Stimulated activated CD4-positive, alpha-beta T cell treated with anti-CD3 and anti-CD28 coated beads, Interleukin-15, amount 100 ng/mL, for 1 hour (primary cell): Measurements from ENCODE around the gene KLHL41.

ENCODE experiments used
- DNase-seq, 2 donors: peaks; one replicate each; pipeline ENCODE4 v3.0.0-alpha.2; 2020; ENCODE audit warnings: low read depth in 1 of 2, low spot score in 1 of 2

KLHL41 gene

DNA sequence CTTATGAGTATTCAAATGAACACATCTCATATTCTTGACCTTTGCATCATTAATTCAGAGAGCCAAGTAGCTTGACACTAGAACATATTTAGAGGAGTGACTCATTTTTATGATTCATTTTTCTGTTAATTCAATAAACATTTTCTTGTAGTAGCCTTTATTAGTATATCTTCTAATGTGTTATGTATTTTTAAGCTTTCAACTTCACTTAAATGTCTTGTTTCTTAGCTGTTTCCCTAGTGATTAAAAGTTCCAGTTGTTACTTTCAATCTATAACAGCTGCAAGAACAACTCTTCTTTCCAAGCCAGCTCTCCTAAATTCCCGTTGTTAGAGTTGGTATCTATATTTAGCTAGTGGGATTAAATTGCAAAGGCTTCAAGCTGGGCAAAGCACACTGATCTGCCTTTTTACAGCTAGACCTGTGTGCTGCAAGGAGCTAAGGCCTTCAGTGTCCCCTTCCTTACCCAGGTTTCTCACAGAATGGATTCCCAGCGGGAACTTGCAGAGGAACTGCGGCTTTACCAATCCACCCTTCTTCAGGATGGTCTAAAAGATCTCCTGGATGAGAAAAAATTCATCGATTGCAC is at the start of gene KLHL41:
TSS of gene KLHL41 (plus strand) at position 405 of the 588 bp plus-strand sequence. CDS start at position 482, 77 bp downstream.
- DNase-seq = no peak

DNA sequence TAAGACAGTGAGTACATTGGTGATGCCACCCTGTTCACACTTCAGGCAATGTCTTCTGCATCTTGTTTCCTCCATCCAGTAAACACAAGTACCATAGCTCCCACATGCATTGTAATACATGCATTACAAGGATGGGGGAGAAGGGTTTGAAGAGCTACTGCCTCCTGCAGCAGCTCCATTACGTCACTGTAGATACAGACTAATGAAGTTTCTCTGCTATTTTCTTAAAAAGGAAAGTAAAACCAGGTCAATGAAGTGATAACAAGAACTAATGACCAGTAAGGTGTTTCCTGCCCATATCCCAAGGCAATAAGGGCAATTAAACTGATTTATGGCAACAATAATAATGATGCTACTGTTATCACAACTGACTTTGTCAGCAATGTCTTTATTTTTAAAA is 48.4 kb upstream of the KLHL41 start:
- DNase-seq = no peak

DNA sequence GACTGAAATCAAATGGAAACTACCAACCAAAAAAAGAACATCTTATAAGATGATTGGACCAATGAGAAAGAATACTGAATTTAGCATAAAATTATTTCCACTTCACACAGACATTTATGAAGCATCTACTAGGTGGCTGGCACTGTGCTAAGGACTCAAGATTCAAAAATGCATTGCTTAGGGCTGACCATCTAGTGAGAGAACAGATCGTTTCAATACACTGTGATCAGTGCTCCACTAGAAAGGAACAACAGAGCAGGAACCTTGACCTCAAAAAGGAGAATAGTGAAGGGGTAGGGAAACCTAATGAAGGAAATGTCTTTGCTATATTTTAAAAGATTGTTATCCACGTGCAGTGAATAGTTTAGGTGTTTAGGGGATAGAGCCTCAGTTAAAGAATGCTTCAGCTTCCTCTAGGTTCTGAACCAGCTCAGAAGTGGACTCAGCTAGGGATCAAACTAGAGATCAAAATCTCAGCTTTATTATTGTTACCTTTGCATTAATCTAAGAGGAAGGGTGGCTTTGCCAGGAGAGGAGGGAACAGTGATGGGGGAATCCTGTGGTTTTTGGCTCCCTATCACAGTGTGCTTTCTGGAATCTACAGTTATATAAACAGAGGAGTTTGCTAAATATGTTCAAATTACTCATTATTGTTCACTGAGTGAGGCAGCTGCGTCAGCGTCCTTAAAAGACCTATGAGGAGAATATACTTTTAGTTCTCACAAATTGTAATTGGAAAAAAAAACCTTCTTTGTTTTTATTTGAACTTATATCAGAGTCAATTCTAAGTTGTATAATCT is 46.4 kb upstream of the KLHL41 start:
- DNase-seq = no peak

DNA sequence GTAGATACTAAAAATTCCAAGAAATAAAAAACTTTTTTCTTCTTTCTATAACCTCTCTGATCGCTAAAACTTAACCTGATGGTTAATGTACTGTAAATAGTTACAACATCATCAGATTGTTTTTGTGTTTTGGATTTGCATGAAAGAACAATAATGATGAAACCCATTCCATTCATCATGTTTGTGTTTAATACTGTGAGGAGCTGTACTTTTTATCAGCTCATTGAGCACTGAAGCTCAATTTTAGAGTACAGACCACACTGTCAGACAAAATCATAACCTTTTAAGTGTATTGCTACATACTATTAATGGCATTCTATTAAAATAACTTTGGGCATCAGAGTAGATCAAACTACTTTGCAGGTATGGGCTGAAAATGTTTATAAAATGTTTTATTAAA is 45.0 kb upstream of the KLHL41 start:
- DNase-seq = no peak

DNA sequence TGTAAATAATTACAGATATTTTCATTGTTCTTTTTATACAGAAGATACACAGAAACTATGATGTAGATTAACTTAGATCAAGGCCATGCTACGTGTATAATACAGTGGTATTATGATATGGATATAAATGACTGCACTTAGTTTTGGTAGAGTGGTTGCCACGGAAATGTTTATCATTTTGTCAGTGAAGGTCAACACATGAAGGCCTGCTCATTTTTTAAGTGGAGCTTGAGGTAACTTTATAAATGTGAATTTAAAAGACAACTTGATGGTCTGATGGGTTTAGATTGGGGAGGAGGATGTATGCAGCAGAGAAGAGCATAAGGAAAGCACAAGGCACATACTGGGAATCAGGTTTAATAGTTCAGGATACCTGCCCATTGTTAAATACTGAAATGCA is 44.6 kb upstream of the KLHL41 start:
- DNase-seq = no peak

DNA sequence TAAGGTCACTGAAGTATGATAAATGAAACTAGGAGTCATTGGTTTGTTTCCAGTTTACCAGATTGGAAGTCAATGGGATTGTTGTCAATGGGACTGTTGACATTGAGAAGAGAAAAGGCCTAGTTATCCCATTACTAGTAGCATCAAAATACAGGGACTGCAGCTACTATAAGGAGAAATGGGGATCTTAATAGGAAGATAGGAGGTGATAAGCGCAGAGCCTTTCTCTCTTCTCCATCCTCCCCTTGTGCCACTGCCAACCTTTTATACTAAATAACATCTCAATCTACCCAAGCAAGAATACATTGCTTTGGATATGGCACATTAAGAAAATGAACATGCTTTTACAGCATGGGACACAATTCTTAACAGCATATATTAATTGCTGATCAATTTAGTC is 40.7 kb upstream of the KLHL41 start:
- DNase-seq = no peak

DNA sequence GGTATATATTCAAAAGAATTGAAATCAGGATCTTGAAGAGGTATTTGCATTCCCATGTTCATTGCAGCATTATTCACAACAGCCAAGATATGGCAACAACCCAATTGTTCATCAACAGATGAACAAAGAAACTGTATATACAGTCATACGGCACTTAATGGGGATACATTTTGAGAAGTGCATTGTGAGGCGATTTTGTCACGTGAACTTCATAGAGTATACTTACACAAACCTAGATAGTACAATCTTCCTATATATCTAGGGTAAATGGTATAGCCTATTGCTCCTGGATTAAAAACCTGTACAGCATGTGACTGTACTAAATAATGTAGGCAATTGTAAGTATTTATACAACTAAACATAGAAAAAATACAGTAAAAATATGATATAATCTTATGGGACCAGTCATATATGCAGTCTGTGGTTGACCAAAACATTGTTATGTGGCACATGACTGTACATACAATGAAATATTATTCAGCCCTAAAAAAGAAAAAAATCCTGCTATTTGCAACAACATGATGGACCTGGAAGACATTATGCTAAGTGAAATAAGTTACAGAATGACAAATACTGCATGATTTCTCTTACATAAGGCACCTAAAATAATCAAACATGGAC is 39.4 kb upstream of the KLHL41 start:
- DNase-seq = no peak

DNA sequence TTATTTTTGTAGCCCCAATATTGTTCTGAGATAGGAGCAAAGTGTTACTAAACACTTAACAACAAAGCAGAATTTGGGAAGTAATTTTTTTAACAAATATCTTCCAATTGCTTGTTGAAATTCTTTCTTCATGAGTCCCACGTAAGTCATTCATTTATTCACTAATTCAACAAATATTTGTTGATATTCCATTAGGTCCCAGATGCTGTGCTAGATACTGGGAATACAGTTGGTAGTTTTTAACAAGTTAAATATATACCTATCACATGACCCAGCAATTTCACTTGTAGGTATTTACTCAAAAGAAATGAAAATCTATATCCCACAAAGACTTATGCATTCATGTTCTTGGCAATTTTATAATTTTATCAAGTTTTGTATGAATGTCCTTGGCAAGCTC is 37.3 kb upstream of the KLHL41 start:
- DNase-seq = no peak

DNA sequence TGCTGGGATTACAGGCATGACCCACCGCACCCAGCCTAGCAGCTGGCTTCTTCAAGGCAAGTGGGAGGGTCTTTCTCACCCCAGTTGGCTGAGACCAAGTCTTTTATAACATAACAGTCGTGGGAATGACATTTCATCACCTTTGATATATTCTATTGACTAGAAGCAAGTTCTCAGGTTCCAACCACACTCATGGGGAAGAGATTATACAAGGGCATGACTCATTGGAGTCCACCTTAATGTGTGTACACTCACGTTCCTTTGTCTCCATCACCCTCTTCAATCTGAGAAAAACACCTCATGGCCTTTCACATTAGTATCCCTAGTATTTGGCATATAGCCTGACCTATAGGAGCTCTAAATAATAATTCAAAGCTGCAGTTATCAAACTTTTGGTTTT is 33.0 kb upstream of the KLHL41 start:
- no peak for DNase-seq

DNA sequence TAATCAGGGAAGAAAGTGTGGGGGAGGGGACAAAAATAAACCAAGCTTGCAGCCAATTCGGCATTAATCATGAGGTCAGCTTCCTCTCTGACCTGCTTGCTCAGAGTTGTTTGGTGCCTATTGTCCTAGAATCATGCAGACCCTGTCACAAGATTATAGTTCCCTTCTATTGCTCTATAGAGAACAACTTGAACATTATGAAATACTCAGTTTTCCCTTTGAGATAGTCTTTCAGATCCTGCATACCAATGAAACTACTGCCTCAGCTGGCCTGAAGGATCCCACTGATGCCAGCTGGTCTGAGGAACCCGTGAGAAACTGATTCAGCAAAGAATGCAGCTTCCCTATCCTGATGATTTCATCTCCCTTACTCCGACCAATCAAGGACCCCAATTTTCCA is 31.2 kb upstream of the KLHL41 start:
- no peak for DNase-seq

DNA sequence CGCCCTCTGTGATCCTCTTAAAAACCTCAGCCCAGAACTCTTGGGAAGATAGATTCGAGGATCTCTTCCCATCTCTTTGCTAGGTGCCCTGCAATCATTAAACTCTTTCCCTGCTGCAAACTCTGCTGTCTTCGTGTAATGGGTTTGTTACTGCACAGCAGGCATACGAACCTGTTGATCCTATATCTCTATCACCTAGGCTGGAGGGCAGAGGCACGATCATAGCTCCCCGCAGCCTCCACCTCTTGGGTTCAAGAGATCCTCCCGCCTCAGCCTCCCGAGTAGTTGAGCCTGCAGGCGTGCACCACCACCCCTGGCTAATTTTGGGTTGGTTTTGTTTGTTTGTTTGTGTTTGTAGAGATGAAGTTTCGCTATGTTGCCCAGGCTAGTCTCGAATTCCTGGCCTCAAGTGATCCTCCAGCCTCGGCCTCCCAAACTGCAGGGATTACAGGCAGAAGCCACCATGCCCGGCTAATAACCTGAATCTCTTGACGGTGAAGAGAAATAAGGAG is 30.7 kb upstream of the KLHL41 start:
- DNase-seq = no peak

DNA sequence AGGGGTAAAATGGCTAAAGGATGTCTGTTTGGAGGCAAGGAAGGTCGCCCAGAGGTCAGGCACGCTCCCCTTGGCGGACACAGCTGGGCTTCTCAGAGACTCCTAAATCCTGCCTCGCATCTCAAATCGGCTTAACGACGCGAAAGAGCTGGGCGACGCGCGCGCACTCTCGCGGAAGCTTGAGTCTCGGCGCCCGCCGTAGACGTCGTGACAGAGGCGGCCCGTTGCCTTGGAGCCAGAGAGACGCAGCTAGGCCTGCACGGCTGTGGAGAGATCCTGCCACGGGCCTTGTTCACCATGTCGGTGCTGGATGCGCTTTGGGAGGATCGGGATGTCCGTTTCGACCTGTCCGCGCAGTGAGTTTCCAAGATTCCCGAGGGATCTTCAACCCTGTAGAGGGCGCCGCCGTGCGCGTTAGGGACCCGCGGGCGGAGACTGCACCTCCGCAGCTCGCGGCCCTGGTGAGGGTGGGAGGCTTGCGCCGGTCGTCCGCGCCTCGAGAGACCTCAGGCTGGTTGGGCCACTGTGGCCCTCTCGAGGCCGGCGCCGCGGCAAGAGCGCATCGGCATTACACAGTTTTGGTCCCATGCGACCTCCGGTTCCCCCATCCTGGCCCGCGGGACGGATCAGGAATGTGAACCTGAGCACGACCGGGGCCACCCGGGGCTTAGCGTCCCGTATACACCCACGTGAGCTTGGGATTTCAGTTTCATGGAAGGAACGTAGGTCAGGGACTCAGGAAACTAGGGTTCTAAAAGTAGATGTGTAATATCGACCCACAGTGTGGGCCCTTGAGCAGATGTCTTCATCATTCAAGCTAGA is 30.0 kb upstream of the KLHL41 start, which contains the start of gene BBS5:
TSS of gene BBS5 (plus strand) at position 238 of the 822 bp plus-strand sequence. CDS start at position 298, 60 bp downstream.
- peak; percentile 26 to 67 for DNase-seq

DNA sequence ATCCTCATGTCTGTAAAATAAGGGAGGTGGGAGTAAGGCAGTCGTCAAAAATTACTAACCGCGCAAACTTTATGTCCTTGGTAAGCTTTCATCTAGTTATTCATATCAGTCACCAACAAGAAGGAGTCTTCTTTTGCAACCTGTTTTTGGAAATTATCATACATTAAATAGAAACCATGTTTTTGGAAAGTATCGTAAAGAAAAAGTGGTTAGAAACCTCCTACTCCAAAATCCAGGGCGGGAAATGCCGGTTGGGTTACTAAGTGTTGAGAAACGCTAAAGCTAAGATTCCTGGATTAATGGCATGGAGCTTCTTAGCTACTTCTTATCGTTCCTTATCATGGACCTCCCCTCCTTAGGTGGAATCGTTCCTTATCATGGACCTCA is 29.4 kb upstream of the KLHL41 start:
- no peak for DNase-seq

DNA sequence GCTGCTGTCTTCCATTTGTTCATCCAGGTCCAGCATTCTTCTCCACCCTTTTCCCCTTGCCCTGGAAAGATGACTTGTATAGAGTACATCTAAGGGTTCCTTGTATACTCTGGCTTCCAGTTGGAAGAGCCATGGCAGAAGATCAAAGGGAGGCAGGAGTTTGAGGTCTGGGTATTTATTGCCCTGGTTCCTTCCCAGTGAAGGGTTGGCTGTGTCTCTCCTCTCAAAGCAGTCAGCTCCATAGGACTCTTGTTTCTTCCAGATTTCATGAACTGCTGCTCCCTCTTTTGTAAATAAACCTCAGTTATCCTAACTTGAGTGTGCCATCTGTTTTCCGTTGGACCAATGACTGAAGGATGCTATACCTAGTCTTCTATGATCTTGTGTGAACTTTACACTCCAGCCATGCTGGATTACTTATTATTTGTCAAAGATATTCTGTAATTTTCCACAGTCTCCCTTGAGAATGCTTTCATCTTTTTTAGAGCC is 23.8 kb upstream of the KLHL41 start:
- DNase-seq = no peak

DNA sequence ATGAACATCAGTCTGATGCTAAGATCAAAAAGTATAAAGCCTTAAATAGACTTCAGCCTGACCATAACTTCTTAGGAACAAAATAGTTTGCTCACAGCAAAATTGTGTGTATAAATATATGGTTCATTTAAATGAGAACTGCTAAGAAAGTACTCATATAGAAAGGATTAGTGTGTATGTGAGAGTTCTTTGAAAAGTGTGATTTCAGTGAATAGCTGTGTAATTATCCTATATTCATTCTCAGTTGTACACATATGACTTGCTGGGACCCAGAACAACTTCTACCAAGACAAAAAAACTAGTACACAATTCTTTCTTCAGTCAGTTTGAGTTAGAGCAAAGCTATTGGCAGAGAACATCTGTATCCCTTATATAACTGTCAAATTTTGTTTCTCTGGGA is 23.0 kb upstream of the KLHL41 start:
- DNase-seq = no peak

DNA sequence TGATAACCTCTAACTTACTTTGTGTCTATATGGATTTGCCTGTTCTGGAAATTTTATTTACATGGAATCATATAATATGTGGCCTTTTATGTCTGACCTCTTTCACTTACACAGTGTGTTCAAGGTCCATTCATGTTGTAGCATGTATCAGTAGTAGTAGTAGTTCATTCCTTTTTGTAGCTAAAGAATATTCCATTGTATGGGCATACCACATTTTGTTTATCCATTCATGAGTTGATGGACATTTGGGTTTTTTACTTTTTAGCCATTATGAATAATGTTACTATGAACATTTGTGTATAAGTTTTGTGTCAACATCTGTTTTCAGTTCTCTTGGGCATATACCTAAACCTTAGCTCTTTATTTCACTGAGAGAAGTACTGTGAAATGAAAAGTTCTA is 18.7 kb upstream of the KLHL41 start:
- DNase-seq = no peak

DNA sequence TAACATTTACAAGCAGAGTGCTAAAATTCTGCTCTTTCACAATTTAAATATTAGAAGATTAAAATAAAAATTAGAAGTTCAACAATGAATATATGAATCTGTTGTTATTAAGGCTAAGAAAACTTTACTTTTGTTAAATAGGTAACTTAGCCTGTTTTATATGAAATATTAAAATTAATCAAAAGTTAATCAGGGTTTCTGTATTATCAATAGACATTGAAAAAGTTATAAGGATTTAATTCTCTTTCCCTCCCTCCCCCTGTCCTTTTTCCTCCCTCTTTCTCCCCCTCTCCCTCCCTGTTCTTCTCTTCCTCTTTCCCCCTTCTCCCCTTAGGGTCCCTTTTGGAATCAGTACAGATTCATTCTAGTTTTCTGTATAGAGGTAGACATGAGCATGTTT is 18.1 kb upstream of the KLHL41 start:
- DNase-seq = no peak

DNA sequence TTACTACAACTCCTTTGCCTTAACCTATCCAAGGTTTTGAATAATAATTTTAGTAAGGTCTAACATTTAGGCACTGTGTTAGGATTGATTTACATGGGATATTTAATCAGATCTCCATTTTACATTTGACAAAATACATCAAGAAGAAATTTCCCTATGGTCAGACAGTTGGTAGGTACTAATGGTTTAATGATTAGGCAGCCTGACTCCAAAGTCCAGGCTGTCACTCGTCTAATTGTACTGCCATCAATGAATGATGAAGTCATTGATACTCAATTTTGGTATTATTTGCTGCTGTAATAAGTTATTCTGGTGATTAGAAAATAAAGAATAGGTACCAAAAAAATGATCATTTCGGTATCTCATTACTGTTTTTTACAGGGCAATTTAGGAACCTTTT is 16.1 kb upstream of the KLHL41 start:
- DNase-seq = no peak

DNA sequence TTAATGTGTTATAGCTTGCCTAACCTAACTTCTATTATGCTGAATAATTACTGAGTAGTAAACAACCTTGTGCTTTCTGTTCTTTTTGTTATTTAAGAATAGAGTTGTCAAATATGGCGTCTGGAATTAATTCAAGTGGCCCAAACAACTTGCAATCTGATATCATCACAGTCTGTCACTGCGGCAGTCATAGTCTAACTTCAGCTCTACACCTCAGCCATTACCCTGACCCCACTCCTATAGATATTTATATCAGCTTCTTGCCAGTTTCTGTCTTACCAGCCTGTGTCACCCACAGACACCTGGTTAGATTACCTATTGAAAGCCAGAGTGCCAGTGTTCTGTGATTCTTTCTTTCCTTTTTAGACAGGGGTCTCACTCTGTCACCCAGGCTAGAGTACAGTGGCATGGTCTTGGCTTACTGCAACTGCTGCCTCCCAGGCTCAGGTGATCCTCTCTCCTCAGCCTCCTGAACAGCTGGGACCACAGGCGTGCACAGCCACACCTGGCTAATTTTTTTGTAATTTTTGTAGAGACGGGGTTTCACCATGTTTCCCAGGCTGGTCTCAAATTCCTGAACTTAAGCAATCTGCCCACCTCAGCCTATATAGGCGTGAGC is 14.1 kb upstream of the KLHL41 start:
- DNase-seq = no peak

DNA sequence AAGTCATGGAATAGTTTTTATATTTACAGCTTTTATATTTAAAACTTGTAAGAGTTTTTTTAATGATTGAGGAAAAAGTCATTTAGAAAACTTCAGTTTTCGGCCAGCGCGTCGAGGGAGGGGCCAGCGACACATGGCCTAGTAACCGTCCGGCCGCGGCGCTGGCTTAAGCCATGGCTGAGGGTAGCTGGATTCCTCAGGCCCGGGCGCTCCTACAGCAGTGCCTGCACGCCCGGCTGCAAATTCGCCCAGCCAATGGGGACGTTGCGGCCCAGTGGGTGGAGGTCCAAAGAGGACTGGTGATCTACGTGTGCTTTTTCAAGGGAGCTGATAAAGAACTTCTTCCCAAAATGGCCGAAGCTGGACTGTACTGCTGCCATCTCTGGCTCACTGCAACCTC is 4.9 kb upstream of the KLHL41 start:
- DNase-seq = no peak

DNA sequence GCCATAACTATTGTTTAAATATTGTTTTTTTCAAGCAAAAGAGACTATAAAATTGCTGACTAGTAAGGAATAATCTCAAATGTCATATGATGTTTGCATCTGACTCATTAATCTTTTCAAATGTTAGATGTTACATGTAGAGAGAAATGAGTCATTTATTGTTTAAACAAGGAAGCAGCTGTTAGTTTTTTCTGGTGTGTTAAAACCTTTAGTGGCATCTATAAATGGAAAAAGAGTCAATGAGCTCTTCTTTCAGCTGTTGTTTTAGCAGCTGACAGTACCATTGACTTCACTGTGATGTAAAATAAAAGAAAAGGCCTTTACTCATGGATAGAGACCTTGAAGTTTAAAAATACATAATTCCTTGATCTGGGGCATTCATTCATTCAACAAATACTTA is 1.8 kb upstream of the KLHL41 start:
- no peak for DNase-seq
